GM12873 (cell line): ENCODE data around the gene CAMKMT.
A peak's percentile ranks its signal among the peaks of the same experiment; 100 is the strongest.

Experiments used
- TF ChIP-seq, protein P1 (sequence below): IDR thresholded peaks from 2 replicates; pipeline ENCODE4 v1.5.1; 2012; ENCODE audit warnings: low read depth, mild to moderate bottlenecking, moderate library complexity, low read length, control low read depth; ENCODE audit not compliant: insufficient read depth; ENCODE audit errors: missing control alignments

Gene CAMKMT

DNA sequence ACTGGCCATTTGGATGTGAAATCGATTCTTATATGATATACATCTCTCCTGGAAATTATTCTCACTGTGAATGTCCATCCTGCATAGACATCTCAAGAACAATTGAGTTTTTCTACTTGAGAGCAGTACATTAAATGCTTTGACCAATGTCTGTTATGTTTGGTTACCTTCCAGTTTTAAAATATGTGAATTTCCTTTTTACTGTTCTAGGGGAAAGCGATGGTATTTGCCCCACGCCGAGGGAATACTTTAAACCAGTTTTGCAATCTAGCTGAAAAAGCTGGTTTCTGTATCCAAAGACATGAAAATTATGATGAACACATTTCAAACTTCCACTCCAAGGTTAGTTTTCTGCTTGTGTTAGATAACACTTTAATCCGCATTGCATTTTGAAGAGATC is 404.5 kb downstream of the CAMKMT start:
- TF ChIP-seq, protein P1, sequence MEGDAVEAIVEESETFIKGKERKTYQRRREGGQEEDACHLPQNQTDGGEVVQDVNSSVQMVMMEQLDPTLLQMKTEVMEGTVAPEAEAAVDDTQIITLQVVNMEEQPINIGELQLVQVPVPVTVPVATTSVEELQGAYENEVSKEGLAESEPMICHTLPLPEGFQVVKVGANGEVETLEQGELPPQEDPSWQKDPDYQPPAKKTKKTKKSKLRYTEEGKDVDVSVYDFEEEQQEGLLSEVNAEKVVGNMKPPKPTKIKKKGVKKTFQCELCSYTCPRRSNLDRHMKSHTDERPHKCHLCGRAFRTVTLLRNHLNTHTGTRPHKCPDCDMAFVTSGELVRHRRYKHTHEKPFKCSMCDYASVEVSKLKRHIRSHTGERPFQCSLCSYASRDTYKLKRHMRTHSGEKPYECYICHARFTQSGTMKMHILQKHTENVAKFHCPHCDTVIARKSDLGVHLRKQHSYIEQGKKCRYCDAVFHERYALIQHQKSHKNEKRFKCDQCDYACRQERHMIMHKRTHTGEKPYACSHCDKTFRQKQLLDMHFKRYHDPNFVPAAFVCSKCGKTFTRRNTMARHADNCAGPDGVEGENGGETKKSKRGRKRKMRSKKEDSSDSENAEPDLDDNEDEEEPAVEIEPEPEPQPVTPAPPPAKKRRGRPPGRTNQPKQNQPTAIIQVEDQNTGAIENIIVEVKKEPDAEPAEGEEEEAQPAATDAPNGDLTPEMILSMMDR, result no peak

DNA sequence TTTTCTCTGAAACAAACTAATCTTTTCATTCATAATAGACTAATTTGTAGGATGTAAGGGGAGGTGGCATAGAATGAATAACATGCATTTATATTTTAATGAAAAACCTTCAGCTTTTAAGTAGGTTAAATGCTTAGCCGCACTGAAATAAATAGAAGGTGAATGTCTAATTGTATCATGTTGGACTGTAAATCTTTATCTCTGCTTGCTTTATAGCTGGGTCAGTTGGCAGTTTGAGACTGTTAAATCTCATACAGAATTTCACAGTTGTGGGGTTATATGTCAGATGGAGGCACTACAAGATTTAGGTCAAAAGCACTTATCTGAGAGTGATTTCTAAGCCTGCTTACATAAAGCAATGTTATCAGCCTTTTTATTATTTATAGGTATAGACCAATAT is 405.0 kb downstream of the CAMKMT start:
- TF ChIP-seq, protein P1, result no peak

DNA sequence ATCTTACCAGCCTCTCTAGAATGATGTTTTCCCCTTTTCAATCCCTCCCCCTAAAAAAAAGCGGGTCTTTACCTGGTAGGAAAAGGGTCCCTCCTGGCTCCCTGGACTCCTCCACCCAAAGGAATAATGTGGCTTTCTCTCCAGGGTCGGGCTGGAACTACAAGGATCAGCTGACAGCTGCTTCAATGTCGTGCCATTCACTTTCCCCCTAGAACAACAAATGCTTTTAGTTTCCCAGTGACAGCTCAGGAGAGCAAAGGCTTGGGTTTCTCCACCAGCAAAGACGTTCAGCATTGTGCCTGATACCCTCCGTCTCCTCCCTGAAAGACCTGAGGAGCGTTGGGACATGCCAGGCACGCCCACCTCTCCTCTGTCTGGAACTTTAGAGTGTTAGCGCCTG is 405.9 kb downstream of the CAMKMT start:
- TF ChIP-seq, protein P1, result no peak

DNA sequence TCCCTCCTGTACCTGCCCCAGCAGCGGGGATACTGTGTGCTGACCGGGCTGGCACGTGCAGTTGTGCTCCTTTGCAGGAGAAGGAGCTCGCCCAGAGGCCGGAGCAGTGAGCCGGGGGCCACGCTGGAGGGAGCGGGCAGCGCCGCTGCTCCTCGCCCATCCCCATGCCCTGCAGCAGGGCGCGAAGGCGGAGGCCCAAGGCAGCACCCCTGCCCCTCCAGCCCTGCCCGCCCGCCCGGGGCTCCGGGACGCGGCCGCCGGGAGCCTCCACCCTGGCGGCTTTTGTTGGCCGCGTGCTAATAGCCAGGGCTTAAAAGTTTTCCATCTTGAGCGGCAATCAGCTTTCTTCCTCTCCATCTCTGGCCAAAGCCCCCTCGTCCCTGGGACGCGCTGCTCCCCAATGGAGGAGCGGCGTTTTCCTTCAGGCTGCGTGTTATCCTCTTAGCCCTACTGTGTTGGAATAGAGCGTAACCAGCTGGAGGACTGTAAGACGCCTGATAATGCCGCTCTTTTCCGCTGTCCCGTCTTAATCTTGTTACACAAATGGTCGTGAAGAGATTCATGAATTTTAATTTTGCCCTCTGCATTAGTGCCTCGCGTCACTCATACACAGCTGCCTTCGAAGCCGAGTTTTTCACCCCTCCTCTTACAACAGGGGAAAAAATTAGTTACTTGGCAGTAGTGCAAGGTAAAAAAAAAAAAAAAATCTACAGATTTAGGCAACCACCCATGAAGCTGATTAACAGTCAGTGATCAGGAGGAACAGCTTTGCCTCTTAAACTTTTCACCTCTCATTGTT is 406.9 kb downstream of the CAMKMT start:
- TF ChIP-seq, protein P1, result no peak

DNA sequence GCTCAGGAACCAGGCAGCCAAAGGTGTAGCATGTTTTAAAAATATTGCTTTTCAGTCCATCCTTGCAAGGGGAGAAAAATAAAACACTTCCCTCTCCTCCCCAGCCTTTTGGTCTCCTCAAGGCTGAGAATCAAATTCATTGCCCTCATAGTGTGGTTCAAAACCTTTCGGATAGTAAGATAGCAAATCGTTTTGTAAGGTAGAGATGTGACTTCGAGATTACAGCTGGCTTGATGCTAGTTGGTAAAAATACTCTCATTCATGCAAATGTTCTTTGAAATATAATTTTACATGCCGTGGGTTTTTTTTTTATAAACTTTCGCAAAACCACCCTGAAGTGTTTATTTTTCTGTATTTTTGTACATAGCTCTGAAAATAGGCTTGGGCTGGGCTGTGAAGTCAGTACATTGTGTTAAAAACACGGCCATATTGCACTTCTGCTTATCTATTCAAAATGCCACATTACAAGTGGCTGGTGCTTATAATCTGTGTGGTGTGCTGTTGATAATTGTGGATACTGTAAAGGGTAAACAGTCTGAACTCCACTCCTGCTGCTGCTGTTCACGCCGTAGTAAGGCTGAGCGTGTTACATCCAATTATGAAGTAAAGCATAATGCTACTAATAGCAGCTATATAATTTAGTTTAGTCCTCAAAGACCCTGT is 407.7 kb downstream of the CAMKMT start:
- TF ChIP-seq, protein P1, result no peak

DNA sequence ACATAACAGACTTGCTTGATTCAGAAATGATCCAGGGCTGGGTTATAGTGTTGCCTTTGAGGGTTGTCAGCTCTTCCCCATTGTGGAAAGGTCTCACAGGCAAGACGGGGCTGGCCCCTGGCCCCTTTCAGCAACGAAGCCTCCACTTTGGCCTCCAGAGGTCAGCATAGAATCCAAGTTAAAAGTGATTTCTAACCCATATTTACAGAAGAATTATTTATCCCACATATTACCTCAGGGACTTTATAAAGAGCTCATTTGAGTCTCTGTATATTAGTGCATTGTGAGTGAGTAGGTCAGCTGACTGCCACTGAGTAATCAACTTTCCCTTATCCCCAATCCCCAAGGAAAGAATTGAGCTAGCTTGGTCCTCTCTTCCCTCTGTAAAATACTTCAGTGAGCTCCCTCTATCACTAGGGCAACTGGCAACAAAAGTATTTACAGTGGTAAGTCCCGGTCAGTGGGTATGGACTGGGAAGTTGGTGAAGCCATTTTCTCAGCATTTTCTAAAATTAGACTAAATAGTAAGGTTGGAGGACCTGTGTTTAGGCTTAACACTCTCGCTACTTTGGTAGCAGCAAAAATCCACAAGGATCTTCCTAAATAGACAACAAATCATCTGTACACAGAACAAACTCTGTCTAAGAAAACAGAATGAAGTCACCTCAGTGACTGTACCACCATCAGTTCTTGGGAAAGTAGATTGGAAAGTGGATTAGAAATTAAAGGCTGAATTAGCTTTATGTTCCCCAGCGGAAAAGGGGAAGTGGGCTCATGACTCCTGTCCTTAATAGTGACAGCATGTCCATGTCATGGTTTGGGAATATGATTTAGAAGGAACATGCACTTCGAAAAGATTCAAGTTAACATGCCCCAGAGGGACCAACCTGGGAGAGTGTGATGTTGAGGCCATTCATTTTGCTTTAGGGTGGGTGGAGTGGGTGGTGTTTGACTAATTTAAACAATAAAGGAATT is 408.8 kb downstream of the CAMKMT start:
- TF ChIP-seq, protein P1, result peak; percentile 5
